HG02884 (cell line): Measurements from ENCODE around the gene KLHDC10.
"Not testable (repeated sequence)": the region's sequence is repeated elsewhere in the genome, so short reads cannot be mapped to it uniquely, and the experiment has no call there.

ENCODE experiments used
- ATAC-seq: cut with Tn5 transposase; IDR thresholded peaks from one replicate; pipeline ENCODE4 v1.9.1; 2021; ENCODE audit warnings: mild to moderate bottlenecking, moderate library complexity; ENCODE audit not compliant: unreplicated experiment

Gene KLHDC10

GRCh38 chr7:130079846-130080394 is 9.6 kb downstream of the KLHDC10 start:
- ATAC-seq, result no peak

- ATAC-seq, result not testable (repeated sequence)
Measured at GRCh38 chr7:130083497-130083896, 13.2 kb downstream of the KLHDC10 start.

- ATAC-seq, result no peak
Measured at GRCh38 chr7:130084037-130084875, 13.9 kb downstream of the KLHDC10 start.

GRCh38 chr7:130085235-130085634 is 14.9 kb downstream of the KLHDC10 start:
- not testable (repeated sequence) for ATAC-seq

- no peak for ATAC-seq
Measured at GRCh38 chr7:130086938-130087337, 16.6 kb downstream of the KLHDC10 start.

GRCh38 chr7:130087364-130087763 is 17.0 kb downstream of the KLHDC10 start:
- no peak for ATAC-seq

- ATAC-seq, result no peak
Measured at GRCh38 chr7:130090745-130091532, 20.6 kb downstream of the KLHDC10 start.

- ATAC-seq, result no peak
Measured at GRCh38 chr7:130091999-130092398, 21.7 kb downstream of the KLHDC10 start.

GRCh38 chr7:130092598-130092997 is 22.3 kb downstream of the KLHDC10 start:
- no peak for ATAC-seq

GRCh38 chr7:130095812-130096211 is 25.5 kb downstream of the KLHDC10 start:
- ATAC-seq, result no peak

- no peak for ATAC-seq
Measured at GRCh38 chr7:130096243-130096827, 26.0 kb downstream of the KLHDC10 start.

- ATAC-seq, result no peak
Measured at GRCh38 chr7:130099331-130099730, 29.0 kb downstream of the KLHDC10 start.

- no peak for ATAC-seq
Measured at GRCh38 chr7:130102588-130102987, 32.3 kb downstream of the KLHDC10 start.

GRCh38 chr7:130107949-130108674 is 37.8 kb downstream of the KLHDC10 start:
- no peak for ATAC-seq

GRCh38 chr7:130108809-130109208 is 38.5 kb downstream of the KLHDC10 start:
- no peak for ATAC-seq

- no peak for ATAC-seq
Measured at GRCh38 chr7:130112093-130112492, 41.8 kb downstream of the KLHDC10 start.

- no peak for ATAC-seq
Measured at GRCh38 chr7:130112662-130113425, 42.5 kb downstream of the KLHDC10 start.

GRCh38 chr7:130113426-130113805 is 43.1 kb downstream of the KLHDC10 start:
- not testable (repeated sequence) for ATAC-seq

- ATAC-seq, result no peak
Measured at GRCh38 chr7:130113887-130114286, 43.6 kb downstream of the KLHDC10 start.

- no peak for ATAC-seq
Measured at GRCh38 chr7:130114374-130114773, 44.0 kb downstream of the KLHDC10 start.
